Stimulated activated naive B cell treated with anti-CD40 and anti-IgM and Interleukin-4, amounts not matched to agents 10 μg/mL and 1 μg/mL and 100 μg/mL, for 72 hours (primary cell): Measurements from ENCODE around the gene WEE1.
A peak's percentile ranks its signal among the peaks of the same experiment; 100 is the strongest.

ENCODE experiments used
- ATAC-seq, 2 donors: fragments of 150-1000 bp; cut with Tn5 transposase; replicated peaks; 2 replicates each; pipeline ENCODE4 v1.10.0; 2021; ENCODE audit warnings: moderate library complexity in 1 of 2
- DNase-seq: peaks from one replicate; pipeline ENCODE4 v3.0.0; 2021
- H3K27ac Mint-ChIP-seq: one replicate; pipeline ENCODE4 v1.8.0; 2022; ENCODE audit warnings: mild to moderate bottlenecking, mixed read lengths
- H3K27me3 Mint-ChIP-seq, 2 donors: one replicate each; pipeline ENCODE4 v1.8.0; 2022; ENCODE audit warnings: mixed read lengths in 2 of 2
- H3K36me3 Mint-ChIP-seq, 2 donors: one replicate each; pipeline ENCODE4 v1.8.0; 2022; ENCODE audit warnings: mixed read lengths in 2 of 2, mild to moderate bottlenecking in 1 of 2
- H3K4me1 Mint-ChIP-seq, 2 donors: one replicate each; pipeline ENCODE4 v1.8.0; 2022; ENCODE audit warnings: mixed read lengths in 2 of 2, mild to moderate bottlenecking in 1 of 2
- H3K4me3 Mint-ChIP-seq, 2 donors: one replicate each; pipeline ENCODE4 v1.8.0; 2022; ENCODE audit warnings: mild to moderate bottlenecking in 2 of 2, mixed read lengths in 2 of 2, moderate library complexity in 1 of 2
- H3K9me3 Mint-ChIP-seq, 2 donors: one replicate each; pipeline ENCODE4 v1.8.0; 2022; ENCODE audit warnings: mixed read lengths in 2 of 2, mild to moderate bottlenecking in 1 of 2

WEE1 gene

DNA sequence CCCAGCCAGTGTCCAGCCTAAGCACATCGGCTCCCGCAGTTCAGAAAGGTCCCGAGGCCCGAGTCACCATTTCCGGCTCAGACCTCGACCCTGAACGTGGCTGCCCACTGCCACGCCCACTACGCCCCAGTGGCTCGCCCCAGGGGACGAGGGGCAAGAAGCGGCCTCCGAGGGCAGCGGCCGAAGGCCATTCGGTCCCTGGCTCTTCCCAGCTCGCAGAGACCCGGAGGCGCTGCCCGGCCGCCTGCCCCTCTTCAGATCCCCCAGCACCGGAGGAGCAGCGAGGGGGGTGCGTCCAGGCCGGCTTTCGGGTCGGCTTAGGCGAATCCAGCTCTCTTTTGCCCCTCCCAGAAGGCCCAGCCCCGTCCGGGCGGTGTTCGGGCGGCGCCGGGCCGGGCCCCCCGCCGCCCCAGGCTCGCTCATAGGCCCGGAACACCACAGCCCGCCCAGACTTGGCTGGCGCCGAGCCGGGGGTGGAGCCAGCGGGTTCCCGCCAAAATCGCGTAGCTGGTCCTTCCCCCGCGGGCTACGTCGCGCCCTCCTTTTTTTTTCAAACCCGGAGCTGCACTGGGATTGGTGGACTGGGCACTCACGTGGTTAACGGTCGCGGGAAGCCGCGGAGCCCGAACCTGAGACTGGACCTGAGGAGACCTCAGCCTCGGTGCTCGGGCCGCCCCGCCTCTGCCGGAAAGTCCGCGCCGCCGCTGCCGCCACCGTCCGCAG lies at the start of gene WEE1:
Gene WEE1 (plus strand): TSS at position 619 of the 723 bp plus-strand sequence. CDS start 264 bp downstream, outside the sequence.
- DNase-seq (peak; percentile 99), ATAC-seq (peak; percentile 93 to 94)
- peaks cover 17 to 26% of the 10 kb centered on the region in 2 donors for H3K36me3 Mint-ChIP-seq
- no peaks in the 10 kb centered on the region for H3K27me3 Mint-ChIP-seq
- H3K27ac Mint-ChIP-seq: peak within 1 kb of the TSS; percentile 95
- H3K4me3 Mint-ChIP-seq: peak within 1 kb of the TSS; percentile 98 to 99
- no peaks in the 10 kb centered on the region for H3K9me3 Mint-ChIP-seq
- H3K4me1 Mint-ChIP-seq: peaks cover 25 to 46% of the 10 kb centered on the region in 2 donors

DNA sequence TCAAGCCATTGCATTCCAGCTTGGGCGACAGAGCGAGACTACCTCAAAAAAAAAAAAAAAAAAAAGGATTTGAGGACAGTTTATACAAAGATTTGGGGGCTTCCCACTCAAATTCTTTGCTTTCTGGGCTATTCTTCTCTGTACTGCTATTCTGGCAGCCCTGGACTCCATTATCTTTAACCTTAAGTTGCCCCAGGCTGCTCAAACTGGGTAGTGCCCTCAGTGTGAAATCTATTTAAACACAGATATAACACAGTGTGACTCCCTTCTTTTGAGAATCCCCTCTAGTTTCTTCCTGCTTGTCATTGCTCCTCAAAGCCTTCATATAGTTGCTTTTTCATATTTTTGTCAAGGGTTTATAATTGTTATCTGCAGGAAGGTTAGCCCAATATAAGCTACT lies 49.5 kb upstream of the WEE1 start:
- no peak overlapping the region for H3K4me3 Mint-ChIP-seq

DNA sequence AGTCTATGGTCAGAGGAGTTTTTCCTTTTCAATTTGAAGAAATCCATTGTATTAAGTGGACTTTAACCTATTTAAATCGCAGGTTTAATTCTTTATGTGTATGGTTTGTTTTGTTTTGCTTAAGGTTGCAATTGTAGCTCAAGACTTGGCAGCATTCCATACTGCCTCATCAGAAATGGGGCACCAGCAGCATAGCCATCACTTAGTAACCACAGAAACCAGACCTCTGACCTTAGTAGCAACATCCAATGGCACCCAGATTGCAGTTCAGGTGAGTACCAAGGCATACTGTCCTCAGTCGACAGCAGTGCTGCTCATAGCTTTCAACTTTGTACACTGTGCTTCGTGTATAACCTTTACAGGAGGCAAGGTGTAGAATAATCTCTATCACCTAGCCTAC lies 48.4 kb upstream of the WEE1 start:
- H3K9me3 Mint-ChIP-seq: no peaks in the 10 kb centered on the region
- H3K4me3 Mint-ChIP-seq: no peak overlapping the region
- no peak overlapping the region for H3K27ac Mint-ChIP-seq
- no peaks in the 10 kb centered on the region for H3K4me1 Mint-ChIP-seq
- H3K36me3 Mint-ChIP-seq: peaks cover 19 to 36% of the 10 kb centered on the region in 2 donors
- no peak for ATAC-seq
- DNase-seq: no peak
- H3K27me3 Mint-ChIP-seq: no peaks in the 10 kb centered on the region

More for the DNA sequence above, 49.5 kb upstream of the WEE1 start:
- no peaks in the 10 kb centered on the region for H3K4me1 Mint-ChIP-seq
- H3K36me3 Mint-ChIP-seq: peaks cover 19 to 37% of the 10 kb centered on the region in 2 donors
- ATAC-seq: no peak
- no peak overlapping the region for H3K27ac Mint-ChIP-seq
- H3K27me3 Mint-ChIP-seq: no peaks in the 10 kb centered on the region
- DNase-seq: no peak
- no peaks in the 10 kb centered on the region for H3K9me3 Mint-ChIP-seq

DNA sequence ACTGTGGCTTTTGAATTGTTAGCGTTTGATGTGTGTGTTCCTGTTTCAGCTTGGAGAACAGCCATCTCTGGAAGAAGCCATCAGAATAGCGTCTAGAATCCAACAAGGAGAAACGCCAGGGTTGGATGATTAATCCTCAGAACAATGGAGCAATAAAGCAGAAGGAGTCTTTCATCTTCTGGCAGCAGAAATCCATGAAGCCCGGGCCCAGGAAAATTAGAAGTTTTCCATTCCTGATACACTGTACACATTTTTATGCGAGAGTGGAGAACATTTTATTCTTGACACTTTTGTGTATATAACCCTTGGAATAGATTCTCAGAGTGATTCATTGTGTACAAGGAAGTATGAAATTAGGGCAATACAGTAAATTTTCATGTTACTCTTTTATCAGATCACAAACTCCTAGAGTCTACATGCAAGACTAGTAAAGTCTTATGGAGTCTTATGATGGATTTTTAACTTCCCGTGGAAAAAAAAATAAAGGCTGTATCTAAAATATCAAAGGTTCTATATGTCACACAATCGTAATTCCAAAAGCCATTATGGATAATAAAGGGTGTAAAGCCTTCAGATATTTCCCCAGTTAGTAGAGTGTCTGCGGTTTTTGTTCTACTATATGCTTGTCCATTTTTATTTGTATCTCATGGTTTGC lies 45.9 kb upstream of the WEE1 start:
- no peak for ATAC-seq
- Mint-ChIP-seq H3K27me3 (no peaks in the 10 kb centered on the region), H3K27ac (peak overlapping the region; percentile 67), H3K4me3 (no peak overlapping the region), H3K4me1 (no peaks in the 10 kb centered on the region), H3K36me3 (peaks cover 14 to 31% of the 10 kb centered on the region in 2 donors), H3K9me3 (no peaks in the 10 kb centered on the region)
- no peak for DNase-seq

GRCh38 chr11:9528136-9528501 lies 45.4 kb upstream of the WEE1 start:
- H3K36me3 Mint-ChIP-seq: peaks cover 14 to 28% of the 10 kb centered on the region in 2 donors
- H3K27me3 Mint-ChIP-seq: no peaks in the 10 kb centered on the region
- no peaks in the 10 kb centered on the region for H3K9me3 Mint-ChIP-seq
- H3K4me3 Mint-ChIP-seq: no peak overlapping the region
- DNase-seq (no peak), ATAC-seq (no peak)
- no peaks in the 10 kb centered on the region for H3K4me1 Mint-ChIP-seq
- H3K27ac Mint-ChIP-seq: no peak overlapping the region

- no peak overlapping the region for H3K4me3 Mint-ChIP-seq
- peaks cover 14 to 26% of the 10 kb centered on the region in 2 donors for H3K36me3 Mint-ChIP-seq
- H3K9me3 Mint-ChIP-seq: no peaks in the 10 kb centered on the region
- no peak overlapping the region for H3K27ac Mint-ChIP-seq
- H3K4me1 Mint-ChIP-seq: peaks cover 0 to 1% of the 10 kb centered on the region in 2 donors
- ATAC-seq (no peak), DNase-seq (no peak)
- no peaks in the 10 kb centered on the region for H3K27me3 Mint-ChIP-seq
Measured at GRCh38 chr11:9528573-9529333, 44.7 kb upstream of the WEE1 start.

- H3K36me3 Mint-ChIP-seq: peaks cover 16 to 23% of the 10 kb centered on the region in 2 donors
- H3K27me3 Mint-ChIP-seq: no peaks in the 10 kb centered on the region
- no peak overlapping the region for H3K27ac Mint-ChIP-seq
- H3K4me3 Mint-ChIP-seq: no peak overlapping the region
- no peak for ATAC-seq
- peaks cover 0 to 7% of the 10 kb centered on the region in 2 donors for H3K4me1 Mint-ChIP-seq
- no peak for DNase-seq
- H3K9me3 Mint-ChIP-seq: no peaks in the 10 kb centered on the region
Measured at GRCh38 chr11:9529334-9529650, 44.2 kb upstream of the WEE1 start.

DNA sequence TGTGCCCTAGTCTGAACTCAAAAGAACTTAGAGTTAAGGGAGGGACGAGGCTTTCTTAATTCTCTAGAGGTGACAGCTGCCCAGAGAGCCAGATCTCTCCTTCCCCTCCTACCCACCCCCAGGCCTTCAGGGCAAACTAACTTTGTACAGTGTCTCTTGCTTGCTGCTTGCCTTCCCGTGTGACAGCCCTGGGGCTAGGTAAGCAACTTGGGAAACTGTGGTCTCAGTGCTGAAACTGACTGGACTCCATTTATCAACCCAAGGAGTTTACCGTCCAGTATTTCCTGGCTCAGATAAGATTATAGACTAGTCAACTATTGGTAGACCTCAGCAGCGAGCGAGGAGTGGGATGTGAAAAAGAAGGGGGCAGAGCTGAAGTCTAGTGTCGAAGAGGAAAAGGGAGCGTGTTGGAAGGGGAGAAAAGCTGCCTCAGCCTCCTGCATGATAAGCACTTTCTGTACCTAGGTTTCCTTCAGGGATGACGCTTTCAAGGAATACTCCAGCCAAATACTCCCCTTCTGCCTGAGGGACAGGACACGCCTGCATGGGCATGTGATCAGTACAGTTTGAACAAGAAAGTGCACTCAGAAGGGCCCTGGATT lies 43.3 kb upstream of the WEE1 start:
- H3K9me3 Mint-ChIP-seq: no peaks in the 10 kb centered on the region
- ATAC-seq (no peak), DNase-seq (no peak)
- peaks cover 4 to 15% of the 10 kb centered on the region in 2 donors for H3K4me1 Mint-ChIP-seq
- no peak overlapping the region for H3K4me3 Mint-ChIP-seq
- H3K36me3 Mint-ChIP-seq: peaks cover 16 to 23% of the 10 kb centered on the region in 2 donors
- H3K27me3 Mint-ChIP-seq: no peaks in the 10 kb centered on the region
- H3K27ac Mint-ChIP-seq: no peak overlapping the region

GRCh38 chr11:9530901-9531625 lies 42.4 kb upstream of the WEE1 start:
- no peak for DNase-seq
- peaks cover 10 to 17% of the 10 kb centered on the region in 2 donors for H3K36me3 Mint-ChIP-seq
- H3K4me1 Mint-ChIP-seq: peaks cover 4 to 19% of the 10 kb centered on the region in 2 donors
- H3K4me3 Mint-ChIP-seq: no peak overlapping the region
- H3K9me3 Mint-ChIP-seq: no peaks in the 10 kb centered on the region
- no peak for ATAC-seq
- no peak overlapping the region for H3K27ac Mint-ChIP-seq
- H3K27me3 Mint-ChIP-seq: no peaks in the 10 kb centered on the region

DNA sequence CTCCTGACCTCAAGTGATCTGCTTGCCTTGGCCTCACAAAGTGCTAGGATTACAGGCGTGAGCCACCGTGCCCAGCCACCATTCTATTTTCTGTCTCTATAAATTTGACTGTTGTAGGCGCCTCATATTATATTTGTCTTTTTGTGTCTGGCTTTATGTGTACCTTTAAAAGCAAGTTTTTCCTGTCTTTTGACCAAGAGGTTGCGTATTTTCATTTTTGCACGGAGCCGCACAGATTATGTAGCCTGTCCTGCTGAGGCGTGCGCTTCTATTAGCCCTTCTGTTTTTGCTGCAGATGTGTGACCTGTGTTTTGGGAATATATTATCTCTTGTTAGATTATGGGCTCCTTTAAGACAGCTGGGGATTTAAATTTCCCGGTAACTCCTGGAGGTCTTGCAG lies 40.4 kb upstream of the WEE1 start:
- peaks cover 6 to 7% of the 10 kb centered on the region in 2 donors for H3K36me3 Mint-ChIP-seq

GRCh38 chr11:9533736-9534473 lies 39.6 kb upstream of the WEE1 start:
- H3K27ac Mint-ChIP-seq: no peak overlapping the region
- no peak overlapping the region for H3K4me3 Mint-ChIP-seq
- no peaks in the 10 kb centered on the region for H3K9me3 Mint-ChIP-seq
- H3K27me3 Mint-ChIP-seq: no peaks in the 10 kb centered on the region
- ATAC-seq (no peak), DNase-seq (no peak)
- H3K36me3 Mint-ChIP-seq: peaks cover 4 to 6% of the 10 kb centered on the region in 2 donors
- H3K4me1 Mint-ChIP-seq: peaks cover 4 to 19% of the 10 kb centered on the region in 2 donors

More for the DNA sequence above, 40.4 kb upstream of the WEE1 start:
- Mint-ChIP-seq H3K27ac (no peak overlapping the region), H3K4me3 (no peak overlapping the region), H3K4me1 (peaks cover 4 to 19% of the 10 kb centered on the region in 2 donors), H3K9me3 (no peaks in the 10 kb centered on the region), H3K27me3 (no peaks in the 10 kb centered on the region)
- ATAC-seq: no peak
- DNase-seq: no peak

- H3K36me3 Mint-ChIP-seq: peaks cover 4% of the 10 kb centered on the region in 2 donors
Measured at GRCh38 chr11:9535189-9535781, 38.2 kb upstream of the WEE1 start.

DNA sequence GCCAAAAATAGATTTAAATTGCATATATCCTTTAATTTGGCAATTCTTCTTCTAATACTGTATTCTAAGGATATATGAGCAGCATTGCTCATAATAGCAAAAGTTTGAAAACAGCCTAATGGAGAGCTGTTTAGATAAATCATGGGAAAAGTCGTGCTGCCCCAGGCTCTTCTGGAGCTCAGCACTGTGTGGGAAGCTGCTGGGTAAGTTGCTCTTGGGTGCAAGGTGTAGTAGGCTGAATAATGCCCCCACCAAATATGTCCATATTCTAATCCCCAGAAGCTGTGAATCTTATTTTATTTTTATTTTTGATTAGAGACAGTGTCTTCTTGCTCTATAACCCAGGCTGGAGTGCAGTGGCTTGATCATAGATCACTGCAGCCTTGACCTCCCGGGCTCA lies 34.9 kb upstream of the WEE1 start:
- Mint-ChIP-seq H3K27ac (no peak overlapping the region), H3K4me3 (no peak overlapping the region), H3K9me3 (no peaks in the 10 kb centered on the region), H3K27me3 (no peaks in the 10 kb centered on the region), H3K36me3 (peaks cover 0 to 3% of the 10 kb centered on the region in 2 donors), H3K4me1 (peaks cover 4 to 19% of the 10 kb centered on the region in 2 donors)
- DNase-seq (no peak), ATAC-seq (no peak)

More at GRCh38 chr11:9535189-9535781, 38.2 kb upstream of the WEE1 start:
- ATAC-seq: peak; percentile 66 to 85
- Mint-ChIP-seq H3K4me1 (peaks cover 4 to 19% of the 10 kb centered on the region in 2 donors), H3K27ac (no peak overlapping the region), H3K9me3 (no peaks in the 10 kb centered on the region), H3K27me3 (no peaks in the 10 kb centered on the region), H3K4me3 (no peak overlapping the region)
- peak; percentile 43 for DNase-seq
